ENCODE data around the gene EPN1.

Gene EPN1

DNA sequence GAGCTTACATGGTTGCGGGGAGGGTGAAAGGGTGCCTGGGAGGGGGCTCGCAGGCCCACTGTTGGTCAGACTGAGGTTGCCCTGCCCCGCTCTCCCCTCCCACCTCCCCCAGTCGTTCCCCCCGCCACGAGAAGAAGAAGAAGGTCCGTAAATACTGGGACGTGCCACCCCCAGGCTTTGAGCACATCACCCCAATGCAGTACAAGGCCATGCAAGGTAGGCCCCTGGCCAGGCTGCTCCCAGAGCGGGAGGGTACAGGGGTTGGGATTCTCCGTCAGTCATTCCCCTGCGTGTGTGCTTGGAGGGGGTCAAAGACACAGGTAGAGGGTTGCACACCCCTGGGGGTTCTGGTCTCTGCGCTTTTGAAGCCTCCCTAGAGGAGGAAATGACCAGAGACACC lies 14.6 kb upstream of the EPN1 start:
- no peak for DNase-seq (ENCODE audit: low read depth in 2 of 3, low spot score in 1 of 3)

GRCh38 chr19:55660991-55661390 lies 14.0 kb upstream of the EPN1 start:
- DNase-seq (ENCODE audit: low read depth in 2 of 3, low spot score in 1 of 3) = no peak

GRCh38 chr19:55661826-55662225 lies 13.2 kb upstream of the EPN1 start:
- no peak for DNase-seq (ENCODE audit: low read depth in 2 of 3, low spot score in 1 of 3)

DNA sequence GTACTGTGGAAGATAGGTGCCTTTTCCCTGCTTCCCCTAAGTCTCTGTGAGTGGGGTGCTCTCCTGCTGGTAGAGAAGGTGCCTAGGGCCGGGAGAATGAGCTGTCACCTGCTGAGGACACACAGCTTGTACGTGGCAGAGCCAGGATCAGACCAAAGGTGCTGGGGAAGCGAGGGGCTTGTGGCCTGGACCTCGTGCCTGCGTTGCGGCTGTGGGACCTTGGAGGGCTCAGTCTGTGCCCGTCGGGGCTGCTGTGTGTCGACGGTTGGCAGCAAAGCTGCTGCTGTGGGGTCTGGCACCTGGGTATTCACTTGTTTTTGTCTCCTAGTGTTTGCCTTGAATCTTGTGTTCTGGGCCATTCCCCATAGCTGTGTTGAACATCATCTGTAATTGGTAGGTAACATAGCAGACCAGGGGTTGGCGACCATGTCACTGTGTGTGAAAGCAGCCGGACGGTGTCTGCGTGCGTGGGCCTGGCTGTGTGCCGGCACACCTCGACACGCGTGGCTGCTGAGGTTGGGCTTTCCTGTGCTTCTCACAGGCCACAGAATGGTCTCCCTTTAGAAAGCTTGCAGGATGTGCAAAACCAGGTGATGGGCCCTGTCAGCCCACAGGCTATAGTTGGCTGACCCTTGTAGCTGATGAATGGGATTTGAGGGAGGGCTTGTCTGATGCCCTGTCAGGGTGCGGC lies 11.0 kb upstream of the EPN1 start:
- DNase-seq (ENCODE audit: low read depth in 2 of 3, low spot score in 1 of 3) = no peak

GRCh38 chr19:55666343-55667005 lies 8.6 kb upstream of the EPN1 start:
- no peak for DNase-seq (ENCODE audit: low read depth in 2 of 3, low spot score in 1 of 3)

- DNase-seq (ENCODE audit: low read depth in 2 of 3, low spot score in 1 of 3) = no peak
These were observed 8.0 kb upstream of the EPN1 start for GRCh38 chr19:55667006-55667381.

- DNase-seq (ENCODE audit: low read depth in 2 of 3, low spot score in 1 of 3) = no peak
These were observed 7.5 kb upstream of the EPN1 start for GRCh38 chr19:55667511-55667910.

DNA sequence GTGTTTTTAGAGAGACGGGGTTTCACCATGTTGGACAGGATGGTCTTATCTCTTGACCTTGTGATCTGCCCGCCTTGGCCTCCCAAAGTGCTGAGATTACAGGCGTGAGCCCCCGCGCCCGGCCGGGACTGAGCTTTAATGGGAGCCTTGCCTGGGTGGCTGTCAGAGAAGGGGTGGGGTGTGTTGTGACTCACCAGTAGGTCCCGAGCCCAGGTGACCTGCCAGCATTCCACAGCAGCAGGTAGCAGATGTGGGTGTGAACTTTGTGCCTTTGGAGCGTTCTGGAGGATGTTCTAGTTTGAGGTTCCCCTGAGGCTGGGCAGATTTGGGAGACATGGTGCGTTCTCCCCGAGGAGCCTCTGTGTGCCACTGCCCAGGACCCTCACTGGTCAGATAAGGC lies 7.1 kb upstream of the EPN1 start:
- no peak for DNase-seq (ENCODE audit: low read depth in 2 of 3, low spot score in 1 of 3)

- no peak for DNase-seq (ENCODE audit: low read depth in 2 of 3, low spot score in 1 of 3)
These were observed 6.2 kb upstream of the EPN1 start for GRCh38 chr19:55668603-55669348.

GRCh38 chr19:55669418-55670279 lies 5.4 kb upstream of the EPN1 start:
- no peak for DNase-seq (ENCODE audit: low read depth in 2 of 3, low spot score in 1 of 3)

- DNase-seq (ENCODE audit: low read depth in 2 of 3, low spot score in 1 of 3) = no peak
These were observed 4.6 kb upstream of the EPN1 start for GRCh38 chr19:55670280-55671053.

DNA sequence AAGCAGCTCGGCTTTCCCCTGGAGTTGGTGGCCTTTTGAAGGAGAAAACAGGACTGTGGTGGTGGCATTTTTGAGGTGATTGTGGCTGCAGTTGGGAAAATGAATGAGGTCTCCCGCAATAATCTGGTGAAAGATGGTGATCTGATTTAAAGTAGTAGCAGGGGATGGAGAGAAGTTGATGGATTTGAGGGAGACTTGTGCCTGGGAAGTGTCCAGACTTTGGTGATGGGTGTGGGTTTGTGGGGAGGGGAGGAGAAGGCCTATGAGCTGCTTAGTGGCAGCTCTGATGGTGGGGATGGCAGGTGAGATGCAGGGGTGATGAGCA lies 4.0 kb upstream of the EPN1 start:
- no peak for DNase-seq (ENCODE audit: low read depth in 2 of 3, low spot score in 1 of 3)

DNA sequence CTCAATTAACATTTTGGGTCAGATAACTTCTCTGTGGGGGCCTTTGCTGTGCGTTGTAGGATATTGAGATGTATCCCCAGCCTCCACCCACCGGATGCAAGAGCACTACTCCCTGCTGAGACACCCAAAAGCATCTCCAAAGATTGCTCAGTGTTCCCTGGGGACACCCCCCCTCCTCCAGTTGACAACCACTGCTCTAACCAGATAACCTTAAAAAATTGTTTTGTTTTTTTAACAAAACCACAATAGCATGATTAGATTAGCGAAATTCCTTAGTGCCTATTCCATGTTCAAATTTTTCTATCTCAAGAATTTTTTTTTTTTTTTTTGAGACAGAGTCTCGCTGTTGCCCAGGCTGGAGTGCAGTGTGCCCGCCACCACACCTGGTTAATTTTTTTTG lies 2.6 kb upstream of the EPN1 start:
- DNase-seq (ENCODE audit: low read depth in 2 of 3, low spot score in 1 of 3) = no peak

- no peak for DNase-seq (ENCODE audit: low read depth in 2 of 3, low spot score in 1 of 3)
These were observed 1.6 kb upstream of the EPN1 start for GRCh38 chr19:55673465-55673864.

GRCh38 chr19:55673889-55674288 lies 1.1 kb upstream of the EPN1 start:
- DNase-seq (ENCODE audit: low read depth in 2 of 3, low spot score in 1 of 3) = no peak

- no peak for DNase-seq (ENCODE audit: low read depth in 2 of 3, low spot score in 1 of 3)
These were observed 576 bp upstream of the EPN1 start for GRCh38 chr19:55674459-55674840.

DNA sequence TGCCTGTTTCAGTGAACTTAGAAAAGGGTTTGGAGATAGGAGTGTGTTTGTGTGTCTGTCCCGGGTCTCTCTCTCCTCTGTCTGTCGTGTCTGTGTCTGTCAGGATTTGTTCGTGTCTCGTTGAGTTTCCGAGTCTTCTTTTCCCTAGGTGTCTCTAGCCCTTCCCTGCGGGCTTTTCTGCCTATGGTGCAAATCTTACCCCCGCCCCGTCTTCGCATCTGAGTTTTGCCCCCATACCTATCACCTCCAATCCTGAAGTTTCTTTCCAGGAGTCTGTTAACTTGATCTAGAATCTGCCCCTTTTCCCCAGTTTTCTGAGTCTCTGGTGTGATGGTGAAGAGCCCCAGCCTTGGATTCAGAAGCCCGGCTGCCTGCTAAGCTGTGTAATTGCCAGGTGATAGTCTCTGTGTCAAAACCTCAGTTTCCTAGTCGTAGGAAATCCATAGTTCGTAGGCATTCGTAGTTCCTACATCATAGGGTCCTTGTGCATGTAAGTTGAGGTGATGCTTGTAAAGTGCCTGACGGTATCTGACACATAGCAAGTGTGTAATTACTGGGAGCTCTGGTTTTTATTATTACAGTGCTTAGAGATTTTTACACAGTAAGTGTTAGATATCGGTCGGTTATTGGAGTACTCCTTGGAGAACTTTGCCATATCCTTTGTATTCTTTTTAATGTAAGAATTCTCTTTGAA lies 782 bp downstream of the EPN1 start:
- no peak for DNase-seq (ENCODE audit: low read depth in 2 of 3, low spot score in 1 of 3)

DNA sequence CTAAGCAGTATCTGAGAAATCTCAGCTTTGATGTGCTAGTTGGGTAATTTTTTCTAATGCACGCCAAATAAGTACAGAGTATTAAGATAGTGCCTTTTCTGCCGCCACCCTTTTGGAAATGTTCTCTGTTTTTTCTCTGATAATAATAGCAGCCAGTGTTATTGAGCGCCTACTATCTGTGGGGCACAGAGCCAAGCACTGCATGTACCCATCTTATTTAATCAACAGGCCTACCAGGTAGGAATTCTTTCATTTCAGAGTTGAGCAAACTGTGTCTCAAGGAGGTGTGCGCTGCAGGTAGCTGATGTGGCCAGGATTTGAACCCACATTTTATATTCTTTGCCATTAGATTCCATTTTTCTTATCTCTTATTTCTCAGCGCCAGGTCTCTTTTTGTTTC lies 1.4 kb downstream of the EPN1 start:
- DNase-seq (ENCODE audit: low read depth in 2 of 3, low spot score in 1 of 3) = no peak

GRCh38 chr19:55676889-55677505 lies 2.0 kb downstream of the EPN1 start:
- DNase-seq (ENCODE audit: low read depth in 2 of 3, low spot score in 1 of 3) = no peak

DNA sequence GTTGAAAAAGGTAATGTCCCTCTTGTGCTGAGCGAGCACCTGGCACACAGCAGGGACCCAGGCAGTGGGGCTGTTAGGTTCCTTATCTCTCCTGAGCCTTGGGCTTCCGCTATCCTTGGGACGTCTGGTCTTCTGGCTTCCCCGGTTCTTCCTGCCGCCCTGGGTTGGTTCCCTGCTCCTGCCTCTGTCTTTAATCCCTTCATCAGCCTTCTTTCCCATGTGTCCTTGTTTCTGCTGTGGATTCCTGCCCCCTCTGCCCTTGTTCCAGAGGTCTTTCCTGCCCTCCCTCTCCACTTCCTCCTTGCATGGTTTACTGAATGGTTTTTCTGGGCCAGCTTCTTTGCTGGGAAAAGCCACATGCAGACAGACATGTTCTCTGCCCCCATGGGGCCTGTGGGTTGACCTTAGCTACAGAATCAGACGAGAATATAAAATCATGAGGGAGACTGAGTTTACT lies 2.6 kb downstream of the EPN1 start:
- no peak for DNase-seq (ENCODE audit: low read depth in 2 of 3, low spot score in 1 of 3)

All from stimulated activated CD4-positive, alpha-beta T cell treated with anti-CD3 and anti-CD28 coated beads, Interleukin-12 subunit alpha, Interleukin-12 subunit beta, amount 100 ng/mL, for 48 hours (primary cell).